Astrocyte (in vitro differentiated cells and primary cell): Measurements from ENCODE around the gene FAM120B. TPM values are rescaled to one million over a fixed set of nuclear protein-coding genes. Genes with fewer than 3 reads are reported as not detected.

Experiments
- DNase-seq: peaks from one replicate; pipeline ENCODE4 v3.0.0-alpha.2; 2010; ENCODE audit warnings: low read depth
- FAIRE-seq: peaks from 2 replicates; lab custom pipeline; 2011; peaks lifted over from hg19 to GRCh38; lab: Jason Lieb, UNC
- H2AFZ ChIP-seq: 2 replicates; pipeline ENCODE4 v1.6.0; 2012; ENCODE audit warnings: low read depth, low read length, inconsistent platforms
- H3K27ac ChIP-seq: 2 replicates; pipeline ENCODE4 v1.5.1; 2011; ENCODE audit warnings: low read depth, low read length, inconsistent platforms
- H3K27me3 ChIP-seq: 2 replicates; pipeline ENCODE4 v1.6.0; 2011; ENCODE audit warnings: low read length, inconsistent platforms; ENCODE audit not compliant: insufficient read depth
- H3K36me3 ChIP-seq: 2 replicates; pipeline ENCODE4 v1.5.1; 2011; ENCODE audit warnings: low read length, inconsistent platforms; ENCODE audit not compliant: insufficient read depth
- H3K4me1 ChIP-seq: 2 replicates; pipeline ENCODE4 v1.5.1; 2011; ENCODE audit warnings: low read length, inconsistent platforms; ENCODE audit not compliant: insufficient read depth
- H3K4me2 ChIP-seq: 2 replicates; pipeline ENCODE4 v1.6.0; 2012; ENCODE audit warnings: low read length, inconsistent platforms
- H3K4me3 ChIP-seq: 2 replicates; pipeline ENCODE4 v1.5.1; 2011; ENCODE audit warnings: low read depth, mild to moderate bottlenecking, low read length, inconsistent platforms; ENCODE audit not compliant: insufficient read depth
- H3K79me2 ChIP-seq: 2 replicates; pipeline ENCODE4 v1.6.0; 2012; ENCODE audit warnings: mild to moderate bottlenecking, low read length, inconsistent platforms; ENCODE audit not compliant: insufficient read depth
- H3K9ac ChIP-seq: 2 replicates; pipeline ENCODE4 v1.6.0; 2012; ENCODE audit warnings: mild to moderate bottlenecking, low read length, inconsistent platforms
- H3K9me3 ChIP-seq: 2 replicates; pipeline ENCODE4 v1.5.1; 2012; ENCODE audit warnings: low read depth, mild to moderate bottlenecking, low read length, inconsistent platforms; ENCODE audit not compliant: insufficient read depth
- H4K20me1 ChIP-seq: 2 replicates; pipeline ENCODE4 v1.6.0; 2012; ENCODE audit warnings: low read length, inconsistent platforms; ENCODE audit not compliant: insufficient read depth
- H3K27ac Mint-ChIP-seq: one replicate; pipeline ENCODE4 v1.8.0; 2021; ENCODE audit warnings: mild to moderate bottlenecking, mixed read lengths; ENCODE audit not compliant: unreplicated experiment
- H3K27me3 Mint-ChIP-seq: one replicate; pipeline ENCODE4 v1.8.0; 2021; ENCODE audit warnings: low read depth, mixed read lengths; ENCODE audit not compliant: unreplicated experiment
- H3K36me3 Mint-ChIP-seq: one replicate; pipeline ENCODE4 v1.8.0; 2021; ENCODE audit warnings: low read depth, mixed read lengths; ENCODE audit not compliant: unreplicated experiment
- H3K4me1 Mint-ChIP-seq: one replicate; pipeline ENCODE4 v1.8.0; 2021; ENCODE audit warnings: low read depth, mixed read lengths; ENCODE audit not compliant: unreplicated experiment
- H3K4me3 Mint-ChIP-seq: one replicate; pipeline ENCODE4 v1.8.0; 2021; ENCODE audit warnings: mild to moderate bottlenecking, moderate library complexity, mixed read lengths; ENCODE audit not compliant: unreplicated experiment
- H3K9me3 Mint-ChIP-seq: one replicate; pipeline ENCODE4 v1.8.0; 2021; ENCODE audit warnings: mild to moderate bottlenecking, mixed read lengths; ENCODE audit not compliant: unreplicated experiment
- EZH2 ChIP-seq: IDR thresholded peaks from 2 replicates; pipeline ENCODE4 v1.6.1; 2012; ENCODE audit warnings: mild to moderate bottlenecking, low read length, inconsistent platforms; ENCODE audit not compliant: insufficient read depth
- total RNA-seq: library from RNA; stranded (reverse); gene quantifications from 2 replicates; pipeline ENCODE4 v1.2.1, GENCODE V29; 2021
- TF ChIP-seq, protein P1 (sequence below): IDR thresholded peaks from 2 replicates; pipeline ENCODE4 v1.5.1; 2011; ENCODE audit warnings: low read depth, mild to moderate bottlenecking, inconsistent platforms, low read length, moderate library complexity; ENCODE audit not compliant: insufficient read depth

FAM120B gene
- total RNA-seq, 1 donor from 2014 or later, result 29.8 TPM

DNA sequence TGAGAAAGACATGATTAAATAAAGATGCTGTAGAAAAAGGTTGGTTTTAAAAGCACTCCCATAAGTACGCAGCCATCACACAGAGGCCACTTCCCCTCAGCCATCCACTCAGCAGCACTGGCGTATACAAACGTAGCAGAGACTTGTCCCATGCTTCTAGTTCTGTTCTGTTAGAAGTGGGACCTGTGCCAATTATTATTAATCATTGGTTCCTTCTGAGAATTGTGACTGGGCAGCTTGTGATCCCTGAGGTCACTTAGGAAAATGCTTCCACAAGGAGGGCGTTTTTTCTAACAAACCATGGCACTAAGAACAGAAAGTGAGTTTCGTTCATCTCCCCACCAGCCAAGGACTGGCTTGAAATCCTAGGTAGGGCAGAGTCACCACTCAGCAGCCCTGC lies 53.9 kb downstream of the FAM120B start:
- Histone ChIP-seq H3K27me3 (no peaks in the 10 kb centered on the region), H3K27ac (no peak overlapping the region), H3K9me3 (no peaks in the 10 kb centered on the region), H3K79me2 (no peaks in the 10 kb centered on the region), H3K36me3 (peaks cover 23% of the 10 kb centered on the region), H4K20me1 (peaks cover 15% of the 10 kb centered on the region), H3K4me3 (no peak overlapping the region), H3K4me2 (no peak overlapping the region), H3K9ac (no peak overlapping the region), H2AFZ (no peak overlapping the region), H3K4me1 (no peaks in the 10 kb centered on the region)
- Mint-ChIP-seq H3K4me1 (peaks cover 2% of the 10 kb centered on the region), H3K9me3 (no peaks in the 10 kb centered on the region), H3K27ac (no peak overlapping the region), H3K27me3 (no peaks in the 10 kb centered on the region), H3K4me3 (no peak overlapping the region), H3K36me3 (peaks cover 22% of the 10 kb centered on the region)
- TF ChIP-seq EZH2, result no peak
- TF ChIP-seq, protein P1, sequence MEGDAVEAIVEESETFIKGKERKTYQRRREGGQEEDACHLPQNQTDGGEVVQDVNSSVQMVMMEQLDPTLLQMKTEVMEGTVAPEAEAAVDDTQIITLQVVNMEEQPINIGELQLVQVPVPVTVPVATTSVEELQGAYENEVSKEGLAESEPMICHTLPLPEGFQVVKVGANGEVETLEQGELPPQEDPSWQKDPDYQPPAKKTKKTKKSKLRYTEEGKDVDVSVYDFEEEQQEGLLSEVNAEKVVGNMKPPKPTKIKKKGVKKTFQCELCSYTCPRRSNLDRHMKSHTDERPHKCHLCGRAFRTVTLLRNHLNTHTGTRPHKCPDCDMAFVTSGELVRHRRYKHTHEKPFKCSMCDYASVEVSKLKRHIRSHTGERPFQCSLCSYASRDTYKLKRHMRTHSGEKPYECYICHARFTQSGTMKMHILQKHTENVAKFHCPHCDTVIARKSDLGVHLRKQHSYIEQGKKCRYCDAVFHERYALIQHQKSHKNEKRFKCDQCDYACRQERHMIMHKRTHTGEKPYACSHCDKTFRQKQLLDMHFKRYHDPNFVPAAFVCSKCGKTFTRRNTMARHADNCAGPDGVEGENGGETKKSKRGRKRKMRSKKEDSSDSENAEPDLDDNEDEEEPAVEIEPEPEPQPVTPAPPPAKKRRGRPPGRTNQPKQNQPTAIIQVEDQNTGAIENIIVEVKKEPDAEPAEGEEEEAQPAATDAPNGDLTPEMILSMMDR, result no peak
- no peak for FAIRE-seq
- no peak for DNase-seq

DNA sequence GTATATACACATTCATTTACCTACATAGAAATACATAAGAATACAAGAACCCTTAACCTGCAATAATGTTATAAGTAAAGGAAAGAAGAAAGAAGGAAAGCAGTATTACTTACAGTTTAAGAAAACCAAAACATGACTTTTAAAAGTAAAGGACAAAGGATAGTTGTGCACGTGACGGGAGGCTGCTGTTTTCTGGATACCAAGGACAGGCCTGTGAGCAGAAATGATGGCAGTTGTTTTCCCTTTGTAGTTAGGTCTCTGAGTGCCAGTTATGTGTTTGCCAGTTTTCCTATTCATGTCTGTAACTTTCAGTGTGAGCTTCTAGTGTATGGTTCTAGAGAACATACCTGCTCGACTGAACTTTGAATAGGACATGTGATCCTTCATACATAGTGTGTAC lies 54.8 kb downstream of the FAM120B start:
- H3K36me3 ChIP-seq, result peaks cover 23% of the 10 kb centered on the region
- no peak for TF ChIP-seq EZH2
- TF ChIP-seq, protein P1, result no peak
- H3K27me3 ChIP-seq, result no peaks in the 10 kb centered on the region
- no peaks in the 10 kb centered on the region for H3K9me3 ChIP-seq
- Mint-ChIP-seq H3K4me3 (no peak overlapping the region), H3K9me3 (no peaks in the 10 kb centered on the region), H3K36me3 (peaks cover 26% of the 10 kb centered on the region), H3K27ac (no peak overlapping the region), H3K4me1 (peaks cover 5% of the 10 kb centered on the region), H3K27me3 (no peaks in the 10 kb centered on the region)
- H3K4me3 ChIP-seq, result no peak overlapping the region
- H3K4me2 ChIP-seq, result no peak overlapping the region
- H4K20me1 ChIP-seq, result peaks cover 15% of the 10 kb centered on the region
- no peak for DNase-seq
- no peak overlapping the region for H2AFZ ChIP-seq
- H3K79me2 ChIP-seq, result peaks cover 4% of the 10 kb centered on the region
- no peaks in the 10 kb centered on the region for H3K4me1 ChIP-seq
- no peak overlapping the region for H3K9ac ChIP-seq
- no peak overlapping the region for H3K27ac ChIP-seq
- FAIRE-seq, result no peak

DNA sequence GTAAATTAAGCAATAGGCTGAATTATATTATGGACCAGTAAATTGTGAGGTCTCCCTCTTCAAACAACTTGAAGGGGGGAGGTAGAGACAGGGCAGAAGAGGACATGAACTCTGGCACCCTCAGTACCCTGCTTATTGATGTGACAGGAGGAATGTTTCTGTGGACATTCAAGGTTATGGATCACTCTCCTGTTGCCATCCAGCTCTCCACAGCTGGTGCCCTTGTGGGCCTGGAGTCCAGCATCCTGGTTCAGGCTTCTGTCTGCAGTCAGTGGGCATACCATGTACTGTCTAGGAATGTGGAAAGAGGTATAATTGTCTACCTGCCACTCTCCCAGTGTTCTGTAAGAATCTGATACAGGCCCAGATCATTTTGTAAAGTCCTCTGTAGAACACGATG lies 55.6 kb downstream of the FAM120B start:
- H3K36me3 Mint-ChIP-seq, result peaks cover 26% of the 10 kb centered on the region
- peaks cover 5% of the 10 kb centered on the region for H3K4me1 Mint-ChIP-seq
- no peak overlapping the region for H3K4me3 Mint-ChIP-seq
- Histone ChIP-seq H3K27me3 (no peaks in the 10 kb centered on the region), H3K79me2 (peaks cover 4% of the 10 kb centered on the region), H4K20me1 (peaks cover 11% of the 10 kb centered on the region), H3K4me1 (no peaks in the 10 kb centered on the region), H3K4me2 (no peak overlapping the region), H2AFZ (no peak overlapping the region), H3K9me3 (no peaks in the 10 kb centered on the region), H3K27ac (no peak overlapping the region), H3K36me3 (peaks cover 23% of the 10 kb centered on the region), H3K9ac (no peak overlapping the region), H3K4me3 (no peak overlapping the region)
- DNase-seq, result no peak
- FAIRE-seq, result no peak
- no peaks in the 10 kb centered on the region for H3K9me3 Mint-ChIP-seq
- no peaks in the 10 kb centered on the region for H3K27me3 Mint-ChIP-seq
- no peak overlapping the region for H3K27ac Mint-ChIP-seq
- TF ChIP-seq, protein P1, result no peak
- no peak for TF ChIP-seq EZH2
